ENCODE results near the gene RNF220.
"Not testable (repeated sequence)": the region's sequence is repeated elsewhere in the genome, so short reads cannot be mapped to it uniquely, and the experiment has no call there.

Gene RNF220

DNA sequence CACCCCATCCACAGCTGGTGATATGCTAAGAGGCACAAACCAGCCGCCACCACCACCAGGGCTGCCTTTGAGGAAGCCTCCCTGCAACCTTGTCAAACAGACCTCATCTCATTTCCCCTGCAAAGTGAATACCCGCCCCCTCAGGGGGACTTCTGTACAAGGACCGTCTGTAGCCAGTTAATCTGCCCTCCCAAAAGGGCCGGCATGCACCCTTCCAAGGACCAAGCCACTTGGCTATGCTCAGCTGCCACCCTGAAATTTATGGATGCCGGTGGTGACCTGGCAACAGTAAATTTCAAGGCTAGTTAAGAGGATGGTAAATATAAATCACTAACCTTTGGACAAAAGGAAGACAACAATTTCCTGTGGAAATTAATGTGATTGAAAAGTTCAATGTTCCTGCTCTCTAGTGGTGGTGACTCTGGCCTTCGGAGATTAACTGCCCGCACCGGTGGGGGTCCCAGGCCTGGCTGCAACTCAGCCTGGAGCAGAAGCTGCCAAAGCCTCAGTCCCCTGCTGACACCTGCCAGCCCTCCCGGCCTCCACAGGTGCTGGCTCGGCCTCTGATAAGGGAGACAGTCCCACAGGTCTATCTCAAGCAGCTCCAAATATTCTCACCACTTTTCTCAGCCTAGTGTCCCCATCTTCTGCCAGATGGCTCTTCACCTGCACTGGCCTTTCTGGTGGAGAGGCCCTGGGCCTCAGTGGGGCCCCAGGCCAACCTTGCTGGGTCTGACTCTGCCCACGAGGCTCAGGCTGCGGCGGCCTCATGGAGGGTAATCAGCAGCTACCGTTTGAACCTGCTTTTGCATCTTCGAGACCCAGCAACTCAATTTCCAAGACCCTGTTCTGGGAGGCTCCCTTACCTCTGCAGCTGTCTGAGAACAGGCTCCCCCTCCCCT is 257.0 kb downstream of the RNF220 start:
- H3K9ac ChIP-seq (ENCODE audit: insufficient read length) = no peak overlapping the region
- DNase-seq (ENCODE audit: low read depth, low spot score) = no peak
- no peaks in the 10 kb centered on the region for H3K9me3 ChIP-seq (ENCODE audit: low read depth, low read length)

DNA sequence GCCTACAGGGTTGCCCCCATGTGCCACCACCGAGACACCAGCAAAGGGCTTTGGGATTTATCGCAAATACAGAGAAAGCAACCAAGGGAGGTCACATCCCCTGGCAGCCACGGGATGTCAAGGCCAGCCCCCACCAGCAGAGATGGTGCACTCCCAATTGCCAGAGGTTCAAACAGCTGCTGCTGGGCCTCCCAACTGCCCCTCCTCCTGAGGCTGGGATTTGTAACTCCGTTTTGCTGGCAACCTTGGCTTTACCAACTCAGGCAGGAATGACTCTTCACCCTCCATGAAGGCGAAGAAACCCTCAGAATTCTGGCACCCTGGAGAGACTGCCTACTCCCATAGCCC is 257.6 kb downstream of the RNF220 start:
- no peak for DNase-seq (ENCODE audit: low read depth, low spot score)
- no peaks in the 10 kb centered on the region for H3K36me3 ChIP-seq (ENCODE audit: insufficient read depth, low read length)
- H3K9ac ChIP-seq (ENCODE audit: insufficient read length) = no peak overlapping the region
- no peak for TF ChIP-seq EZH2 (IDR thresholded peaks at IDR 0.05)
- no peak for TF ChIP-seq FOXP2 (optimal IDR thresholded peaks at IDR 0.05; ENCODE audit: control extremely low read depth, extremely low read length, insufficient read depth)
- TF ChIP-seq POLR2AphosphoS5 (IDR thresholded peaks at IDR 0.05; ENCODE audit: borderline replicate concordance, low read depth, low read length) = no peak
- H3K9me3 ChIP-seq (ENCODE audit: low read depth, low read length) = no peaks in the 10 kb centered on the region
- H3K27ac ChIP-seq = no peak overlapping the region
- H3K4me3 ChIP-seq = no peak overlapping the region

More for the DNA sequence above, 257.0 kb downstream of the RNF220 start:
- no peaks in the 10 kb centered on the region for H3K36me3 ChIP-seq (ENCODE audit: insufficient read depth, low read length)
- TF ChIP-seq FOXP2 (optimal IDR thresholded peaks at IDR 0.05; ENCODE audit: control extremely low read depth, extremely low read length, insufficient read depth) (no peak), EZH2 (IDR thresholded peaks at IDR 0.05) (no peak), POLR2AphosphoS5 (IDR thresholded peaks at IDR 0.05; ENCODE audit: borderline replicate concordance, low read depth, low read length) (no peak)
- no peak overlapping the region for H3K27ac ChIP-seq
- no peak overlapping the region for H3K4me3 ChIP-seq

DNA sequence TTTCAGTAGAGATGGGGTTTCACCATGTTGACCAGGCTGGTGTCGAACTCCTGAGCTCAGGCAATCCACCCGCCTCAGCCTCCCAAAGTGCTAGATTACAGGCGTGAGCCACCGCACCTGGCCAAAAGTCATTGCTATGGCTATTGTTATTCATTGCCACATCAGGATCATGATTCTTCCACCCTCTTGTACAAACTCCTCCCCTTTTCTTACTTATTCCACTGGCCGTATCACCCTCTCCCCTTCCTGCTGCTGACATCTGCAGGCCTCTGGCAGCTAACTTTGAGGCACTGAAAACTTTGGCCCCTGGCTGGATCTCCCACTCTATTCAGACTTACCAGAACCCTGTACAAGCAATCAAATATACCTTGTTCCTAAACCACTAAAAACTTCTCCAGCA is 258.4 kb downstream of the RNF220 start:
- Histone ChIP-seq H3K9ac (ENCODE audit: insufficient read length) (no peak overlapping the region), H3K36me3 (ENCODE audit: insufficient read depth, low read length) (no peaks in the 10 kb centered on the region), H3K4me3 (no peak overlapping the region), H3K9me3 (ENCODE audit: low read depth, low read length) (no peaks in the 10 kb centered on the region), H3K27ac (no peak overlapping the region)
- DNase-seq (ENCODE audit: low read depth, low spot score) = no peak
- TF ChIP-seq POLR2AphosphoS5 (IDR thresholded peaks at IDR 0.05; ENCODE audit: borderline replicate concordance, low read depth, low read length) (no peak), FOXP2 (optimal IDR thresholded peaks at IDR 0.05; ENCODE audit: control extremely low read depth, extremely low read length, insufficient read depth) (no peak), EZH2 (IDR thresholded peaks at IDR 0.05) (no peak)

DNA sequence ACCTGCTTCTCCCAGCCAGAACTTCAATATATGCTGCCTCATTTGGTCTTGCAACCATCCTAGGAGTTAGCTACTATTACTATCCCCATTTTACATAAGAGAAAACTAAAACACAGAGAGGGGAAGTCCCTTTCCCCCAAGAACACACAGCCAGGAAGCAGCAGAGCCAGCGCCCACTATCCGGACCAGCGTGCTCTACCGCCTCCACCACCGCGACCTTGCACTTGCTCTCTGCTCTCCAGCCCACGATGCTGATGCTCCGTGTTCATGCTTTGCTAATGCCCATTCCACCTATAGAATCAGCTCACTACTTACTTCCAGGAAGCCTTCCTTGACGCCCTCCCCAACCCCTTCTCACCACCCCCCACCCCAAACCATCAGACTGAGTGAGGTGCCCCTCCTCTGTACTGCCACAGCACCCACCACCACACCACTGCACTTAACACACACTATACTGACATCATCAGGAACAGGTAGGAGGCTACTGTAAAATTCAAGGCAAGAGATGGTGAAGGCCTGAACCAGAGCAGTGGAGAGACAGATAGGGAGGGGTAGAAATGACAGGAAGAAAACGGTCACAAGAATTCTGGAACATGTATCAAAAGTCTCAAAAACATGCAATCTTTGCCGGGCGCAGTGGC is 259.8 kb downstream of the RNF220 start:
- Histone ChIP-seq H3K27ac (no peak overlapping the region), H3K9me3 (ENCODE audit: low read depth, low read length) (no peaks in the 10 kb centered on the region), H3K9ac (ENCODE audit: insufficient read length) (no peak overlapping the region), H3K36me3 (ENCODE audit: insufficient read depth, low read length) (no peaks in the 10 kb centered on the region), H3K4me3 (no peak overlapping the region)
- TF ChIP-seq FOXP2 (optimal IDR thresholded peaks at IDR 0.05; ENCODE audit: control extremely low read depth, extremely low read length, insufficient read depth) (no peak), EZH2 (IDR thresholded peaks at IDR 0.05) (no peak), POLR2AphosphoS5 (IDR thresholded peaks at IDR 0.05; ENCODE audit: borderline replicate concordance, low read depth, low read length) (no peak)
- no peak for DNase-seq (ENCODE audit: low read depth, low spot score)

DNA sequence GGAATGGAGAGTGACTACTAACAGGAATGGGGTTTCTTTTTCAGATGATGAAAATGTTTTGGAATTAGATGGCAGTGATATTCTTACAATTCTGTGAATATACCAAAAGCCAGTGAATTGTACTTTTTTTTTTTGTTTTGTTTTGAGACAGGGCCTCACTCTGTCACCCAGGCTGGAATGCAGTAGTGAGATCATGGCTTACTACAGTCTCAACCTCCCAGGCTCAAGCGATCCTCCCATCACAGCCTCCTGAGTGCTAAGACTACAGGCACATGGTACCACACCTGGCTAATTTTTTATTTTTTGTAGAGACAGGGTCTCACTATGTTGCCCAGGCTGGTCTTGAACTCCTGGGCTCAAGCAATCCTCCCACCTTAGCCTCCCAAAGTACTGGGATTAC is 261.7 kb downstream of the RNF220 start:
- not testable (repeated sequence) for H3K36me3 ChIP-seq (ENCODE audit: insufficient read depth, low read length); H3K9me3 ChIP-seq (ENCODE audit: low read depth, low read length); H3K4me3 ChIP-seq; H3K27ac ChIP-seq; DNase-seq (ENCODE audit: low read depth, low spot score); H3K9ac ChIP-seq (ENCODE audit: insufficient read length)

DNA sequence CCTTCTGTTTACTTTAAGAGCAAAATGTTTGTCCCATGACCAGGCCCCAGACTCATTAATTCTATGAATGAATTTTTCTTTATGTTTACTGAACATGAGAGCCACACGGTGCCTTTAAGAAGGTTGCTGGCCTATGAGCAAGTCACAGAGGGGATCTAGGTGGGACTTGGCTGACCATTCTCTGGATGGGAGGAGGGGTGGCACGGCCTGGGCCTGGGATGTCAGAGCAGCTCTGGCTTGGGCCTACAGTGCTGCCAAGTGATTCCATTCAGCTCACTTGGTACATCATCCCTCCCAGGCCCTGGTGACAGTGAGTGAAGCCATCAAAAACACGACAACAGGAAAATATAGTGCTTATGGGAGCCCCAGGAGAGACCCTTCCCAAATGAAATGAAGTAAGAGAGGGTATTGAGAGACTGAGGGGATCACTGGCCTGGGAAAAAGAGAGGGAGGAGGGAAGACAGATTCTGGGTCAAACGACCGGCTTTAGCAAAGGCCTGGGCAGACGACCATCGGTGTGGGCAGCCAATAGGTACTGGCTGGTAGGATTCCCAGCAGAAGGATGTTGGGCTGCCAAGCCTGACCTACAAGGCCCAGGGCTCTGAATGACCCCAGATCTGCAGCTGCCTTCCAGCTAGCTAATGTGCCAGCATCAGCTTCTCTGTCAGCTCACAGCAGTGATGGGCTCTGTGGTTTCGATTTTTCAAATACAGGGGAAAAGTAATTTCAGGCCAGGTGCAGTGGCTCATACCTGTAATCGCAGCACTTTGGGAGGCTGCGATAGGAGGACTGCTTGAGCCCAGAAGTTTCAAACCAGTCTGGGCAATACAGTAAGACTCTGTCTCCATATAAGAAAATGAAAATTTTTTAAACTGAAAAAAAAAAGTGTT is 265.9 kb downstream of the RNF220 start:
- TF ChIP-seq FOXP2 (optimal IDR thresholded peaks at IDR 0.05; ENCODE audit: control extremely low read depth, extremely low read length, insufficient read depth) (no peak), EZH2 (IDR thresholded peaks at IDR 0.05) (no peak), POLR2AphosphoS5 (IDR thresholded peaks at IDR 0.05; ENCODE audit: borderline replicate concordance, low read depth, low read length) (no peak)
- Histone ChIP-seq H3K4me3 (no peak overlapping the region), H3K9me3 (ENCODE audit: low read depth, low read length) (no peaks in the 10 kb centered on the region), H3K27ac (no peak overlapping the region), H3K9ac (ENCODE audit: insufficient read length) (no peak overlapping the region), H3K36me3 (ENCODE audit: insufficient read depth, low read length) (no peaks in the 10 kb centered on the region)
- DNase-seq (ENCODE audit: low read depth, low spot score) = no peak

DNA sequence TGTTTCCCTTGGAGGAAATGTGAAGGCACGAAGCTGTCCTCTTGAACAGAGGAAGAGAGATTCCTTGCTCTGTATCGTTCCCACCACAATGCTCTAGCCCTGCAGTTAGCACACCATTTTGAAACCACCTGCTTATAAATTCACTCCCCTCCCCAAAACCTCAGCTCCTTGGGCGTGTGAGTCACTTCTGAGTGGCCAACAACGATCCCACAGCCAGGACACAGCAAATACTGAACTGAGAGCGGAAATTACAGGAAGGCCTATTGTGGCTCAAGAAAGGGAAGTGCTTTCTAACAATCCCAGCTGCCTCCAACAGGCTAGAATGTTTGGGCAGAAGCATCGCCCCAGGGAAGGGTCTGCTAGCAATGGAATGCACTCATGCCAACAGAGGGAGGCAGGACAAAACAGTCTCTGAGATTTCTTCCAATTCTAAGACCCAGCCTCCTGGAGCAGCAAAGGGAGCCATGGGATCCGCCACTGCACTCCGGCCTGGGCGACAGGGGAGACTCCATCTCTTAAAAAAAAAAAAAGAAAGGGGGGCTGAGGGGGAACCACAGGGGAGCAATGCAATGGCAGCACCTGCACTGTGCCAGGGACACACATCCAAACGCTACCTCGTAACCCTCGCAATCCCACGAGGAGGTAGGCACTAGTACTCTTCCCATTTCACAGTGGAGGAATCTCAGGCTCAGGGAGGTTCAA is 267.4 kb downstream of the RNF220 start:
- TF ChIP-seq POLR2AphosphoS5 (IDR thresholded peaks at IDR 0.05; ENCODE audit: borderline replicate concordance, low read depth, low read length) (no peak), FOXP2 (optimal IDR thresholded peaks at IDR 0.05; ENCODE audit: control extremely low read depth, extremely low read length, insufficient read depth) (no peak), EZH2 (IDR thresholded peaks at IDR 0.05) (no peak)
- Histone ChIP-seq H3K27ac (no peak overlapping the region), H3K4me3 (no peak overlapping the region), H3K9ac (ENCODE audit: insufficient read length) (no peak overlapping the region), H3K9me3 (ENCODE audit: low read depth, low read length) (no peaks in the 10 kb centered on the region), H3K36me3 (ENCODE audit: insufficient read depth, low read length) (no peaks in the 10 kb centered on the region)
- no peak for DNase-seq (ENCODE audit: low read depth, low spot score)

Data from SK-N-MC (cell line).